Measurements from ENCODE around the gene VAV2.

The VAV2 gene

DNA sequence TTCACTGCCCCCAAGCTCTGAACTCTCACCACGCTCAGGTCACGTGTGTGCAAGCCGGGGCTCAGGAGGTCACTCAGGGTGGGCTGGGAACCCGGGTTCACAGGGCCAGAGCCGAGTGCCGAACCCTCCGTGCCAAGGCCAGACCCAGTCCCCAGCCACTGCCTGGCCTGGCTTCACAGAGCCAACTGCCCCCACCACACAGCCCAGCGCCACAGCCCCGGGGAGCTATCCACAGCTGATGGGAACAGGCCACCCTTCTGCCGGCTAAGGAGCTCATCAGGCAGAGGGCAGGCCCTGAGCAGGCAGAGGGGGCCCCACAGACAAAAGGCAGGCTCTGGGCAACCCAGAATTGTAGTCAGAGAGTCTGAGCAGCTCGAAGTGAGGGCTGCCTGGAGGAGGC lies 117.0 kb downstream of the VAV2 start:
- DNase-seq (ENCODE audit: low read depth in 2 of 2) = no peak

DNA sequence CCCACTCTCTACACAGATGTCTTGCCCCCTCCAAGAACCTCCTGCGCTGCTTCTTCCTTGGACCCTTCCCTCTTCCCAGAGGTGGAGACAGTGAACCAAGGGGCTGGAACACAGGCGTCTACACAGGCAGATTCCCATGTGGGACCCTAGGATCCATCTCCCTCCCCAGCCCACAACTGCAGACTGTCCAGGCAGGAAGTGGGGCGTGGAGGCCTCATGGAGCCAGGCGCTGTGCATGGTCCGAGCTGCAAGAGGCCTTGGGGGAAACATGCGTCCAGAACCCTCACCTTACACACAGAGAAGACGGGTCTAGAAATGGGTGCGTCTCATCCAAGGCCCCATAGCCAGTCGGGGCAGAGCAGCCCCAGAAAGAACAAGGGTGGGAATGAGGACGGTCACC lies 117.5 kb downstream of the VAV2 start:
- DNase-seq (ENCODE audit: low read depth in 2 of 2) = no peak

GRCh38 chr9:133874060-133874657 lies 118.0 kb downstream of the VAV2 start:
- no peak for DNase-seq (ENCODE audit: low read depth in 2 of 2)

- DNase-seq (ENCODE audit: low read depth in 2 of 2) = no peak
Observed at GRCh38 chr9:133873461-133873891, 118.6 kb downstream of the VAV2 start.

DNA sequence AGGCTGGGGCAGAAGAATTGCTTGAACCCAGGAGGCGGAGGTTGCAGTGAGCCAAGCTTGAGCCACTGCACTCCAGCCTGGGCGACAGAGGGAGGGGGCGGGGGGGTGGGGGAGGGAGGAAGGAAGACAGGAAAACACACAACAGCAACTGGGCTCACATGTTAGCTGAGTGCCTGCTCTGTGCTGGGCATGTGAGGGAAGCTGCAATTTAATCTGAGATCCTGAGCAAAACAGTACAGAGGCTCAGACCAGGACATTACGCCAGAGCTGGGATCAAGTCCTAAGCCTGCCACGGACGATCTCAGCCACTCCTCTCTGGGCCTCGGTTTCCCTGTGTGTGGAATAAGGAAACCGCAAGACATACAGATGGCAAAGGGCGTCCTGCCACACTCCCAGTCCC lies 119.1 kb downstream of the VAV2 start:
- DNase-seq (ENCODE audit: low read depth in 2 of 2) = no peak

GRCh38 chr9:133870598-133871595 lies 121.2 kb downstream of the VAV2 start:
- DNase-seq (ENCODE audit: low read depth in 2 of 2) = no peak

DNA sequence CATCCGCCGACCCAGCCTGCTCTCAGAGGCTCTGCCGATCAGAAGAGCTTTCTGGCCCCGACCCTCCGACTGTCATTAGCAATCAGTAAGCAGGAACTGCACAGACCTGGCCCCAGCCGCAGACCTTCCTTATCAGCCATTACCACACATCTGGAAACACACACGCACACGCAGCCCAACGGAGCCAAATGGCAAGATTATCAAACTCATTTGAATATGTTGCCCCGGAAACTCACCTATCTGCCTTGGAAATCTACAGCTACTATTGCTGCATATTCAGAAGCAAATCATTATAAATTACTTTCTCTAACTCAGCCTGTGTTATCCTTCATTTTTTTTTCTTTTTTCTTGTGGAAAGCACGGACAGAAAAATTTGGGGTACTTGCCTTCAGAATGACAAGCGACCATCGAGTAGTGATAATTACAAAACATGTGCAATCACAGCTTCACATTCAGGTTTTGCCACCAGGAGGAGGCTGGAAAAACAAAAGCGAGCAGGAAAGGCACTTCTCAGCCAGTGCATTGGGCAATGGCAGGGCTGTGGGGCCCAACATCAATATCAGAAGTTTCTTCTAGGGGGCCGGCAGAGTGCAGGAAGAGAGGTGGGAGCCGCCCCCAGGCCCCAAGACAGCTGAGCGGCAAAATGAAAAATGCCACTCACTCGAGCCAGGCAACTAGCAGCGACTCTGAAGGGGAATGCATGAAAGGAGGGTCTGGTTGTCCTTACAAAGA lies 122.3 kb downstream of the VAV2 start:
- DNase-seq (ENCODE audit: low read depth in 2 of 2) = no peak

GRCh38 chr9:133868203-133868602 lies 123.9 kb downstream of the VAV2 start:
- no peak for DNase-seq (ENCODE audit: low read depth in 2 of 2)

GRCh38 chr9:133866946-133867345 lies 125.2 kb downstream of the VAV2 start:
- DNase-seq (ENCODE audit: low read depth in 2 of 2) = no peak

GRCh38 chr9:133864011-133864410 lies 128.1 kb downstream of the VAV2 start:
- DNase-seq (ENCODE audit: low read depth in 2 of 2) = no peak

- DNase-seq (ENCODE audit: low read depth in 2 of 2) = no peak
Observed at GRCh38 chr9:133863257-133863592, 128.9 kb downstream of the VAV2 start.

DNA sequence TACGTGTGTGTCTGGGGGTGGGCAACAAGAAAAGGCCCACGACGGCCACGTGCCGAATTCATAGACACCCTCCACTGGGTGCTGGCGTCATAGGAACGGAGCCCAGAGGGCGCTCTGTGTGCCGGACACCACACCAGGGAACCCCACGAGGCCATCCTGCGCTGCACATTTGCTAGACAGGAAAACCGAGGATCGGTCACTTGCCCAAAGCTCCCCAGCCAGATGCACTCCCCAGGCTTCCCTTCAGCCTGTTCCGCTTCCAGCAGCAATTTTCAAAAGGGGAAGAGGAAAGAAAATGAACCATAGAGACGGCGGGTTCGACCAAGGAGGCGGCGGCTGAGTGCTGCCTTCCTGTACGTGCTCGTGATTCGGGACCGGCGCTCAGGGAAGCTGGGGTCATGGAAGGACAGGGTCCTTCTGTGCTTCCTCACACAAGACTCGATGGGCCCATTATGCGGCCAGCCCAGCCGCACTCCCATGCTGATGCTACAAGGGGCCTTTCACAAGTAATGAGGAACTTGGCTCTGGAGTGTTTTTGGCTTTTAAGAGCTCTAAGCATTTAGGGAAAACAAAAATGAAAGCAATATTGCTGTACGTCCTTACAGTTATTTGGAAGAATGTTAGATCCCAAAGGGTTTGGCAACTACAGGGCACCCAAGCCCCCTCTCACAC lies 129.4 kb downstream of the VAV2 start:
- no peak for DNase-seq (ENCODE audit: low read depth in 2 of 2)

GRCh38 chr9:133861692-133862091 lies 130.4 kb downstream of the VAV2 start:
- DNase-seq (ENCODE audit: low read depth in 2 of 2) = no peak

- DNase-seq (ENCODE audit: low read depth in 2 of 2) = no peak
Observed at GRCh38 chr9:133861086-133861485, 131.0 kb downstream of the VAV2 start.

- no peak for DNase-seq (ENCODE audit: low read depth in 2 of 2)
Observed at GRCh38 chr9:133858771-133859170, 133.4 kb downstream of the VAV2 start.

DNA sequence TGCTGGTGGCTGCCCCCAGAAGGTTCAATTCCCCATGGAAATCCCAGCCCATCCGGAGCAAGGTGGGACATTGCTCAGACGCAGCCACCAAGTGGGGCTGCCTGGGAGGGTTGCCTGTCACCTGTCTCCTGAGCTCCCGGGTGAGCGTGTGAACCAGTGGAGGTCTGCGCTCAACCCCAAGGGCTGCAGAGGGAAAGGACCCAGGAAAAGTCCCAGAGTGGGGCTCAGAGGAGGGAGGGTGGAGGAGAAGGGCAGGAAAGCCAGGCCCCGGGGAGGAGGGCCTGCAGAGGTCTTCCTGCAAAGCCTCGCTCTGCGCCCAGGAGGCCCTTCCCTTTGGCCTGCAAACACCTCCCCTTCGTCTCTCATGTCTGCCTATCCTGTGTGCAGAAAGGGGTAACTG lies 134.5 kb downstream of the VAV2 start:
- DNase-seq (ENCODE audit: low read depth in 2 of 2) = no peak

- no peak for DNase-seq (ENCODE audit: low read depth in 2 of 2)
Observed at GRCh38 chr9:133856798-133857197, 135.3 kb downstream of the VAV2 start.

DNA sequence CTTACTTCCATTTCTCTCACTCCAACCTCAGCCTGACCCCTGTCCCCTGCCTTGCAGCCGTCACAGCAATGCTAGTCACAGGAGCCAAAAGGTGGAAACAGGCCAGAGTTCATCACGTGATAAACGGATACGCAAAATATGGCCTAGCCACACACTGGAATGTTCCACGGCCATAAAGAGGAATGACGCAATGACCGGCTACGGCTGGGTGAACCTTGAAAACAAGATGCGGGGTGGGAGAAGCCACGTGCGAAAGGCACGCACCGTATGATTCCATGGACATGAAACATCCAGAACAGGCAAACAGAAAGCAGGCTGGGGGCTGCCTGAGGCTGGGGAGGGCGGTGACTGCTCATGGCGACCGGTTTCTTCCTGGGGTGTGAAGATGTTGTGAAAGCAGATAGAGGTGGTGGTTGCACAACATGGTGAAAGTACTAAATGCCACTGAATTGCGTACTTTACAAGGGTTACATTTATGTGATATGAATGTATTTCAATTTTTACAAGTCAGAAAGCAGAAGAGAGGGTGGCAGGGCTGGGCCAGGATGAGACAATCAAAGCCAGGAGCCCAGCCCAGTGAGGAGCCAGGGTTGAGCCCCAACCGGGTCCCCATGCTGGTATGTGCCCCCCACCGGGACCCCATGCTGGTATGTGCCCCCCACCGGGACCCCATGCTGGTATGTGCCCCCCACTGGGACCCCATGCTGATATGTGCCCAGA lies 136.2 kb downstream of the VAV2 start:
- DNase-seq (ENCODE audit: low read depth in 2 of 2) = no peak

GRCh38 chr9:133855371-133855770 lies 136.8 kb downstream of the VAV2 start:
- DNase-seq (ENCODE audit: low read depth in 2 of 2) = no peak

- no peak for DNase-seq (ENCODE audit: low read depth in 2 of 2)
Observed at GRCh38 chr9:133854765-133855164, 137.4 kb downstream of the VAV2 start.

DNA sequence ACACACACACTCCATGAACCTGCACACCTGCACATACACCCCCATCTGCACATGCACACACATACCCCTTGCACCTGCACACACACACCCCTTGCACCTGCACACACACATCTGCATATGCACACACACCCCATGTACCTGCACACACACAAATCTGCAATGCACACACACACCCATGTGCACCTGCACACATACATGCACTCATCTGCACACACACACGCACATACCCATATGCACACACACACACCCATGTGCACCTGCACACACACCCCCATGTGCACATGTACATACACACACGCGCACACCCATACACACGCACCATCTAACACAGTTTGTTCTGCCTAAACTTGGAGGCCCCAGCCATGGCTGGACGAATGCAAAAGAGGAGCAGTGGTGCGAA lies 138.1 kb downstream of the VAV2 start:
- DNase-seq (ENCODE audit: low read depth in 2 of 2) = no peak

All from stimulated activated CD4-positive, alpha-beta T cell treated with anti-CD3 and anti-CD28 coated beads, Interleukin-1b, Interleukin-23, amount 100 ng/mL, for 1 hour (primary cell).